ENCODE results near the gene CAPN13. TPM values are rescaled to one million over a fixed set of nuclear protein-coding genes. Genes with fewer than 3 reads are reported as not detected.

CAPN13 gene
- total RNA-seq, 2 experiments from 2014 or later: not detected

- intact Hi-C loops (cut with micrococcal nuclease): no loop called here
- H3K27ac Mint-ChIP-seq: no peak overlapping the region
- ChIA-PET CTCF (no interaction called here), POLR2A (no interaction called here)
- H3K4me3 Mint-ChIP-seq: no peak overlapping the region
- no peaks in the 10 kb centered on the region for H3K27me3 Mint-ChIP-seq
- H3K9me3 Mint-ChIP-seq: no peaks in the 10 kb centered on the region
- no peak for DNase-seq
- ATAC-seq: no peak
- no peaks in the 10 kb centered on the region for H3K4me1 Mint-ChIP-seq (ENCODE audit: low read depth)
- H3K36me3 Mint-ChIP-seq (ENCODE audit: low read depth): no peaks in the 10 kb centered on the region
- TF ChIP-seq, protein P1, sequence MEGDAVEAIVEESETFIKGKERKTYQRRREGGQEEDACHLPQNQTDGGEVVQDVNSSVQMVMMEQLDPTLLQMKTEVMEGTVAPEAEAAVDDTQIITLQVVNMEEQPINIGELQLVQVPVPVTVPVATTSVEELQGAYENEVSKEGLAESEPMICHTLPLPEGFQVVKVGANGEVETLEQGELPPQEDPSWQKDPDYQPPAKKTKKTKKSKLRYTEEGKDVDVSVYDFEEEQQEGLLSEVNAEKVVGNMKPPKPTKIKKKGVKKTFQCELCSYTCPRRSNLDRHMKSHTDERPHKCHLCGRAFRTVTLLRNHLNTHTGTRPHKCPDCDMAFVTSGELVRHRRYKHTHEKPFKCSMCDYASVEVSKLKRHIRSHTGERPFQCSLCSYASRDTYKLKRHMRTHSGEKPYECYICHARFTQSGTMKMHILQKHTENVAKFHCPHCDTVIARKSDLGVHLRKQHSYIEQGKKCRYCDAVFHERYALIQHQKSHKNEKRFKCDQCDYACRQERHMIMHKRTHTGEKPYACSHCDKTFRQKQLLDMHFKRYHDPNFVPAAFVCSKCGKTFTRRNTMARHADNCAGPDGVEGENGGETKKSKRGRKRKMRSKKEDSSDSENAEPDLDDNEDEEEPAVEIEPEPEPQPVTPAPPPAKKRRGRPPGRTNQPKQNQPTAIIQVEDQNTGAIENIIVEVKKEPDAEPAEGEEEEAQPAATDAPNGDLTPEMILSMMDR (IDR thresholded peaks at IDR 0.05): no peak
Measured at GRCh38 chr2:30678410-30679137, 128.7 kb downstream of the CAPN13 start.

GRCh38 chr2:30677861-30678385 is 129.3 kb downstream of the CAPN13 start:
- Mint-ChIP-seq H3K27me3 (no peaks in the 10 kb centered on the region), H3K36me3 (ENCODE audit: low read depth) (no peaks in the 10 kb centered on the region), H3K9me3 (no peaks in the 10 kb centered on the region), H3K4me3 (no peak overlapping the region), H3K27ac (no peak overlapping the region), H3K4me1 (ENCODE audit: low read depth) (no peaks in the 10 kb centered on the region)
- intact Hi-C loops (cut with micrococcal nuclease): no loop called here
- POLR2A ChIA-PET: no interaction called here
- DNase-seq: no peak
- CTCF ChIA-PET: no interaction called here
- TF ChIP-seq, protein P1 (IDR thresholded peaks at IDR 0.05): no peak
- no peak for ATAC-seq

DNA sequence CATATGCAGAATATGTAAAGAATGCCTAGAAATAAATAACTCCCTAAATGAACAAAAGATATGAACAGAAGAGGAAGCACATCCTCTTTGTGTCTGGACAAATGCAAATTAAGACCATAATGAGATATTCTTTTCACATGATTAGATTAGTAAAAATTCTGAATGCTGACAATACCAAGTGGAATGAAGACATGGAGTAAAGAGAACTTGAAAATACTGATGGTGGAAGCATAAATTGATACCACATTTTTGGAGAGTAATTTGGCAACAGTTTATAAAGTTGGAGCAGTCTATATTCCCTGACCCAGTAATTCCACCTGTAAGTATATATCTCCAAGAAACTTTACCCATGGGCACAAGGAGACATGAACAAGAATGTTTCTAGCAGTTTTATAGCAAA is 130.0 kb downstream of the CAPN13 start:
- CTCF ChIA-PET: no interaction called here
- H3K27me3 Mint-ChIP-seq: peaks cover 1% of the 10 kb centered on the region
- POLR2A ChIA-PET: no interaction called here
- no peaks in the 10 kb centered on the region for H3K9me3 Mint-ChIP-seq
- TF ChIP-seq, protein P1 (IDR thresholded peaks at IDR 0.05): no peak
- no peaks in the 10 kb centered on the region for H3K4me1 Mint-ChIP-seq (ENCODE audit: low read depth)
- ATAC-seq (no peak), DNase-seq (no peak)
- intact Hi-C loops (cut with micrococcal nuclease): no loop called here
- no peak overlapping the region for H3K4me3 Mint-ChIP-seq
- no peaks in the 10 kb centered on the region for H3K36me3 Mint-ChIP-seq (ENCODE audit: low read depth)
- H3K27ac Mint-ChIP-seq: no peak overlapping the region

- H3K27ac Mint-ChIP-seq: no peak overlapping the region
- POLR2A ChIA-PET: no interaction called here
- no peaks in the 10 kb centered on the region for H3K36me3 Mint-ChIP-seq (ENCODE audit: low read depth)
- intact Hi-C loops (cut with micrococcal nuclease): no loop called here
- TF ChIP-seq, protein P1 (IDR thresholded peaks at IDR 0.05): no peak
- H3K27me3 Mint-ChIP-seq: peaks cover 3% of the 10 kb centered on the region
- CTCF ChIA-PET: no interaction called here
- H3K4me3 Mint-ChIP-seq: no peak overlapping the region
- H3K9me3 Mint-ChIP-seq: peaks cover under 1% of the 10 kb centered on the region
- no peaks in the 10 kb centered on the region for H3K4me1 Mint-ChIP-seq (ENCODE audit: low read depth)
- ATAC-seq (no peak), DNase-seq (no peak)
Measured at GRCh38 chr2:30675758-30676157, 131.5 kb downstream of the CAPN13 start.

DNA sequence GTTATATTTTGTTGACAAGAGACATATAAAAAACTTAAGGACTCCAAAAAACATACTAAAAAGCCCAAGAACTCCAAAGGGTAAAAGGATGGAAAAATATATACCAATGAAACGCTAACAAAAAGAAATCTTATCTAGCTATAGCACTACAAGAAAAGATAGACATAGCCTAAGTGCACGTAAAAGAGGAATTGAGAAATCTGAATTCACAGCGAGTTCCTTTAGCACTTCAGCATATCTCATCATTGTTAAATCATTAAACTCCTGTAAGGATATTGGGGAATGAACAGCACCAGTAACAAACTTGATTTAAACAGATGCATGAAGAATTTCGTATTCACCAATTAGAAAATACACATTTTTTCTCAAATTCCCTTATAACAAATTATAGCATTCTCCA is 134.1 kb downstream of the CAPN13 start:
- Mint-ChIP-seq H3K4me1 (ENCODE audit: low read depth) (no peaks in the 10 kb centered on the region), H3K4me3 (no peak overlapping the region), H3K9me3 (peaks cover 16% of the 10 kb centered on the region), H3K27me3 (peaks cover 3% of the 10 kb centered on the region), H3K36me3 (ENCODE audit: low read depth) (peaks cover 9% of the 10 kb centered on the region), H3K27ac (no peak overlapping the region)
- POLR2A ChIA-PET: no interaction called here
- ATAC-seq (no peak), DNase-seq (no peak)
- CTCF ChIA-PET: interaction anchor here (0.8 to 1.1 kb wide), 2 partner anchors 37 to 465 kb away, joined by 3 to 4 read pairs; no protein-coding TSS in a partner anchor
- TF ChIP-seq, protein P1 (IDR thresholded peaks at IDR 0.05): no peak
- intact Hi-C loops (cut with micrococcal nuclease): no loop called here
